Stomach (tissue), 9 donors: Measurements from ENCODE around the gene DNAH10. TPM values are rescaled to one million over a fixed set of nuclear protein-coding genes. Genes with fewer than 3 reads are reported as not detected.

Experiments
- DNase-seq, 2 donors: peaks; one replicate each; pipeline versions ENCODE4 v3.0.0 to v3.0.0-alpha.2; 2013 to 2019
- H3K27ac ChIP-seq, 5 donors: fragments of 200-600 bp in 4 of 5; sonication (generic) in 4 of 5; one replicate each; pipeline ENCODE4 v1.5.1; 2013 to 2019; ENCODE audit warnings: mild to moderate bottlenecking in 1 of 5, moderate library complexity in 1 of 5
- H3K27me3 ChIP-seq, 3 donors: fragments of 200-600 bp; sonication (generic); one replicate each; pipeline ENCODE4 v1.5.1; 2017 to 2019; ENCODE audit warnings: mixed run types in 1 of 3
- H3K36me3 ChIP-seq, 4 donors: fragments of 200-600 bp; sonication (generic); 1 replicate in 3 of 4; 2 replicates in 1 of 4; pipeline ENCODE4 v1.5.1; 2016 to 2019
- H3K4me1 ChIP-seq, 4 donors: fragments of 200-600 bp; sonication (generic); one replicate each; pipeline ENCODE4 v1.5.1; 2016 to 2019
- H3K4me3 ChIP-seq, 4 donors: fragments of 200-600 bp; sonication (generic) in 3 of 4; one replicate each; pipeline ENCODE4 v1.5.1; 2016 to 2019; ENCODE audit warnings: mild to moderate bottlenecking in 1 of 4
- H3K9me3 ChIP-seq, 4 donors: fragments of 200-600 bp; sonication (generic); one replicate each; pipeline ENCODE4 v1.5.1; 2016 to 2019
- EP300 ChIP-seq: sonication (generic); formaldehyde crosslinking; IDR thresholded peaks from one replicate; pipeline ENCODE4 v1.6.1; 2017; ENCODE audit warnings: antibody characterized with exemption
- POLR2A ChIP-seq, 4 donors: fragments of 450-650 bp; IDR thresholded peaks; one replicate each; pipeline ENCODE4 v1.6.1; 2016; ENCODE audit warnings: antibody characterized with exemption in 4 of 4, control low read depth in 2 of 4, mild to moderate bottlenecking in 1 of 4, moderate library complexity in 1 of 4
- POLR2AphosphoS5 ChIP-seq, 3 donors: sonication (generic); formaldehyde crosslinking; IDR thresholded peaks; one replicate each; pipeline ENCODE4 v1.6.1; 2016; ENCODE audit warnings: antibody characterized with exemption in 3 of 3
- WGBS, 5 donors: extraction: QIAGEN DNeasy Blood & Tissue Kit in 3 of 5; methylation state at CpG; one replicate each; pipeline versions ENCODE4 v1.1.5 to v1.1.7; 2013 to 2018; 5-methylcytosine and 5-hydroxymethylcytosine counted together
- intact Hi-C: fragments of 100-400 bp; cut with DNase I; formaldehyde crosslinking; loops from one replicate; pipeline ENCODE4 v1.15.1; 2023; ENCODE audit warnings: low total_unique reads
- polyA plus RNA-seq, 3 donors: library from polyadenylated mRNA; stranded (reverse); fragments of 200-250 nt; gene quantifications; one replicate each; pipeline ENCODE4 v1.2.3, GENCODE V29; 2013
- total RNA-seq, 5 donors: library from RNA; depleted of rRNA; stranded (reverse); fragments of >200 nt; gene quantifications; one replicate each; pipeline versions ENCODE4 v1.1.0 to v1.2.3, GENCODE V29; 2014 to 2016
- TF ChIP-seq, protein P1 (sequence below), 7 experiments: fragments of 450-650 bp in 4 of 7; fragments of 200-600 bp in 3 of 7; sonication (generic) in 3 of 7; IDR thresholded peaks; one replicate each; pipeline ENCODE4 v1.5.1; 2016 to 2019; ENCODE audit warnings: antibody characterized with exemption in 7 of 7, control low read depth in 2 of 7, mild to moderate bottlenecking in 1 of 7
- donor health status: healthy with polysubstance abuse.
- donor health status: Bipolar disorder and iron deficiency.
- donor health status: healthy.

DNAH10 gene
- total and polyA plus RNA-seq, 8 donors: under 0.01 to 0.92 (median 0.15) TPM; not detected in 3

DNA sequence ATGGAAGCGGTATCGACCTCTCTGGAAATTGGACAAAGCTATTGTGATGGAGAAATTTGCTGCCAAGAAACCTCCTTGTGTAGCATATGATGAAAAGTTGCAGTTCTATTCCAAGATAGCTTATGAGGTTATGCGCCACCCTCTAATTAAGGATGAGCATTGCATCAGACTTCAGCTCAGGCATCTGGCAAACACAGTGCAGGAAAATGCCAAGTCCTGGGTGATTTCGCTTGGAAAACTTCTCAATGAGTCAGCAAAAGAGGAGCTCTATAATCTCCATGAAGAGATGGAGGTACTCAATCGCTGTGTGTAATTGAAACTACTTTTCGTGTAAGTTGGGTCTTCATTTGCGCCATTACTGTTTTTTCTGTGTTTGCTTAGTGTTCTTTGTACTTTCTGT, 51.2 kb downstream of the DNAH10 start:
- no peak for DNase-seq
- WGBS, 5 donors: 91 to 96% (median 91%) methylated on average over 7 of the region's 7 CpGs
- peaks cover 0 to 24% (median 20%) of the 10 kb centered on the region in 4 donors for H3K9me3 ChIP-seq
- intact Hi-C loops: no loop called here
- H3K4me1 ChIP-seq: no peaks in the 10 kb centered on the region
- no peak overlapping the region for H3K4me3 ChIP-seq
- H3K27me3 ChIP-seq: no peaks in the 10 kb centered on the region
- H3K27ac ChIP-seq: no peak overlapping the region
- TF ChIP-seq EP300: no peak
- TF ChIP-seq, protein P1, sequence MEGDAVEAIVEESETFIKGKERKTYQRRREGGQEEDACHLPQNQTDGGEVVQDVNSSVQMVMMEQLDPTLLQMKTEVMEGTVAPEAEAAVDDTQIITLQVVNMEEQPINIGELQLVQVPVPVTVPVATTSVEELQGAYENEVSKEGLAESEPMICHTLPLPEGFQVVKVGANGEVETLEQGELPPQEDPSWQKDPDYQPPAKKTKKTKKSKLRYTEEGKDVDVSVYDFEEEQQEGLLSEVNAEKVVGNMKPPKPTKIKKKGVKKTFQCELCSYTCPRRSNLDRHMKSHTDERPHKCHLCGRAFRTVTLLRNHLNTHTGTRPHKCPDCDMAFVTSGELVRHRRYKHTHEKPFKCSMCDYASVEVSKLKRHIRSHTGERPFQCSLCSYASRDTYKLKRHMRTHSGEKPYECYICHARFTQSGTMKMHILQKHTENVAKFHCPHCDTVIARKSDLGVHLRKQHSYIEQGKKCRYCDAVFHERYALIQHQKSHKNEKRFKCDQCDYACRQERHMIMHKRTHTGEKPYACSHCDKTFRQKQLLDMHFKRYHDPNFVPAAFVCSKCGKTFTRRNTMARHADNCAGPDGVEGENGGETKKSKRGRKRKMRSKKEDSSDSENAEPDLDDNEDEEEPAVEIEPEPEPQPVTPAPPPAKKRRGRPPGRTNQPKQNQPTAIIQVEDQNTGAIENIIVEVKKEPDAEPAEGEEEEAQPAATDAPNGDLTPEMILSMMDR (IDR thresholded peaks at IDR 0.05): no peak
- no peak for TF ChIP-seq POLR2A (IDR thresholded peaks at IDR 0.05)
- TF ChIP-seq POLR2AphosphoS5 (IDR thresholded peaks at IDR 0.05): no peak
- H3K36me3 ChIP-seq: no peaks in the 10 kb centered on the region

DNA sequence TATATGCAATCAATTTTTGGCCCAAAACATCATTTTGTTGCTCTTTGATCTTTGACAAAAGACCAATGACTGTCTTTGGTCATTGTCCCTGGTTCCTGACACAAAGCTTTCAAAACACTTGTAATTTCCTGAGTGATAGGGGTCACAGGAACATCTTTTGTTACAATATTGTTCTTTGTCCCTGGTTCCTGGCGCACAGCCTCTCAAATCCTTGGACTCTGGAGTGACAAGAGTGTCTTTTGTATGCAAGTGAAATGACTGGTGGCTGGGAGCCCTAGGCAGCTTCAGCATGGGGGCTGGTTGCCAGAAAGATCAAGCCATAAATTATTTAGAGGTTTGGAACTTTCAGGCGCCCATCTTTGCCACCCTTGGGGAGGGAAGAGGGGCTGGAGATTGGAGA, 53.9 kb downstream of the DNAH10 start:
- Histone ChIP-seq H3K27ac (no peak overlapping the region), H3K27me3 (no peaks in the 10 kb centered on the region), H3K4me1 (no peaks in the 10 kb centered on the region), H3K36me3 (no peaks in the 10 kb centered on the region), H3K9me3 (peaks cover 0 to 27% (median 20%) of the 10 kb centered on the region in 4 donors), H3K4me3 (no peak overlapping the region)
- intact Hi-C loops: no loop called here
- no peak for TF ChIP-seq POLR2AphosphoS5 (IDR thresholded peaks at IDR 0.05)
- TF ChIP-seq, protein P1 (IDR thresholded peaks at IDR 0.05): no peak
- no peak for TF ChIP-seq EP300
- TF ChIP-seq POLR2A (IDR thresholded peaks at IDR 0.05): no peak
- no peak for DNase-seq
- WGBS, 5 donors: 80 to 87% (median 84%) methylated on average over 2 of the region's 2 CpGs

DNA sequence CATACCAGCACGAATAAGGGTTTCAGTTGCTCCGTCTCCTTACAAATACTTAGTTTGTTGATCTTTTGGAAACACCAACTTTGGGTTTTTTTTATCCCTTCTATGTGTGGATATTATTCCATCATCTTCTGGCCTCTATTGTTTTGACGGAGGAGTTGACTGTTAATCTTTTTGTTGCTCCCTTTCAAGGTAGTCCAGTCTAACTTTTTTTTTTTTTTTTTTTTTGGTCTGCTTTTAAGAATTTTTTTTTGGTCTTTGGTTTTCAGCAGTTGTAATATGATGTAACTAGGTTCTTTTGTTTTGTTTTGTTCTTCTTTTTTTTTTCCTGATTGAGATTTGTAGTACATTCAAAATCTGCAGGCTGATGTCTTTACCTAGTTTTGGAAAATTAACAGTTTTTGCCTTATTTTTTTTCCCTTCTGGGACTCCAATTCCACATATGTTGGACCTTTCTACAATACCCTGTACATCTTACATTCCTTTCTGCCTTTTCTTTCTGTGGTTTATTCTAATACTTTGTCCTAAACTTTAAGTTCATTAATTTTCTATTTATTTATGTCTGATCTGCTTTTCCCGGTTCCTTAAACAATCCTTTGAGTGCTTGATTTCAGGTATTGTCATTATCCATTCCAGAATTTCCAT, 54.9 kb downstream of the DNAH10 start:
- no peak overlapping the region for H3K27ac ChIP-seq
- H3K27me3 ChIP-seq: no peaks in the 10 kb centered on the region
- no peak for DNase-seq
- H3K4me1 ChIP-seq: no peaks in the 10 kb centered on the region
- peaks cover 0 to 27% (median 20%) of the 10 kb centered on the region in 4 donors for H3K9me3 ChIP-seq
- TF ChIP-seq POLR2AphosphoS5 (IDR thresholded peaks at IDR 0.05): no peak
- no peak for TF ChIP-seq EP300
- TF ChIP-seq POLR2A (IDR thresholded peaks at IDR 0.05): no peak
- TF ChIP-seq, protein P1 (IDR thresholded peaks at IDR 0.05): no peak
- intact Hi-C loops: no loop called here
- 91 to 95% (median 93%) methylated on average over 4 of the region's 4 CpGs for WGBS, 5 donors
- H3K36me3 ChIP-seq: no peaks in the 10 kb centered on the region
- H3K4me3 ChIP-seq: no peak overlapping the region

DNA sequence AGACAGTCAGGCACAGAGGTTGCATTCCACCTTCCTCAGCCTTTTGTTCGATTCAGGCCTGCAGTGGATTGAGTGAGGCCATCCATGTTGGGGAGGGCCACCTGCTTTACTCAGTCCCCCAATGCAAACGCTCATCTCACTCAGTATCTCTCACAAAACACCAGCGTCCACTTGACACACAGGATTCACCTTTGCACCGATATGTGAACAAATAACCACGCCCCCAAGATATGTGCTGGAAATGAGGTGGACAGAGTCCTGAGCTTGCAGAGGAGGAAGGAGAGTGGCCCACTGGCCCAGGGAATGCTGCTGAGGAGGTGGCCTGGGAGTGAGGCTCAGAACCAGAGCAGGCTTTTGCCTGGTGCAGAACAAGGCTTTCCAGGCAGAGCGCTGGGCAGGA, 60.7 kb downstream of the DNAH10 start:
- WGBS, 5 donors: 44 to 77% (median 56%) methylated on average over 6 of the region's 6 CpGs
- DNase-seq: peak in 1 of 2 donors; percentile 7

More for the DNA sequence above, 60.7 kb downstream of the DNAH10 start:
- Histone ChIP-seq H3K27me3 (peaks cover 0 to 5% (median 0%) of the 10 kb centered on the region in 3 donors), H3K9me3 (peaks cover 0 to 12% (median 7%) of the 10 kb centered on the region in 4 donors), H3K4me3 (no peak overlapping the region), H3K4me1 (no peaks in the 10 kb centered on the region), H3K27ac (no peak overlapping the region), H3K36me3 (no peaks in the 10 kb centered on the region)
- intact Hi-C loops: no loop called here
- no peak for TF ChIP-seq POLR2AphosphoS5 (IDR thresholded peaks at IDR 0.05)
- TF ChIP-seq EP300: no peak
- TF ChIP-seq POLR2A (IDR thresholded peaks at IDR 0.05): no peak
- TF ChIP-seq, protein P1 (IDR thresholded peaks at IDR 0.05): no peak
